GM18858 (cell line): ENCODE results near the gene ATXN1.
"Not testable (repeated sequence)": the region's sequence is repeated elsewhere in the genome, so short reads cannot be mapped to it uniquely, and the experiment has no call there.

ENCODE experiments used
- ATAC-seq: cut with Tn5 transposase; IDR thresholded peaks from one replicate; pipeline ENCODE4 v1.9.1; 2021; ENCODE audit not compliant: unreplicated experiment

The ATXN1 gene

GRCh38 chr6:16404456-16404855 lies 356.8 kb downstream of the ATXN1 start:
- no peak for ATAC-seq

- ATAC-seq: no peak
These were observed 357.4 kb downstream of the ATXN1 start for GRCh38 chr6:16403831-16404230.

GRCh38 chr6:16402581-16402900 lies 358.7 kb downstream of the ATXN1 start:
- ATAC-seq: no peak

- ATAC-seq: no peak
These were observed 361.0 kb downstream of the ATXN1 start for GRCh38 chr6:16400248-16400760.

GRCh38 chr6:16399695-16400094 lies 361.6 kb downstream of the ATXN1 start:
- no peak for ATAC-seq

- ATAC-seq: no peak
These were observed 362.1 kb downstream of the ATXN1 start for GRCh38 chr6:16399158-16399557.

- no peak for ATAC-seq
These were observed 362.7 kb downstream of the ATXN1 start for GRCh38 chr6:16398587-16398986.

GRCh38 chr6:16397623-16398022 lies 363.6 kb downstream of the ATXN1 start:
- ATAC-seq: no peak

GRCh38 chr6:16396497-16397319 lies 364.6 kb downstream of the ATXN1 start:
- no peak for ATAC-seq

GRCh38 chr6:16394632-16395031 lies 366.6 kb downstream of the ATXN1 start:
- no peak for ATAC-seq

GRCh38 chr6:16393326-16393725 lies 367.9 kb downstream of the ATXN1 start:
- ATAC-seq: no peak

- no peak for ATAC-seq
These were observed 369.2 kb downstream of the ATXN1 start for GRCh38 chr6:16392010-16392409.

- no peak for ATAC-seq
These were observed 369.8 kb downstream of the ATXN1 start for GRCh38 chr6:16391451-16391912.

GRCh38 chr6:16390909-16391450 lies 370.3 kb downstream of the ATXN1 start:
- not testable (repeated sequence) for ATAC-seq

- no peak for ATAC-seq
These were observed 371.6 kb downstream of the ATXN1 start for GRCh38 chr6:16389642-16390041.

- ATAC-seq: no peak
These were observed 372.8 kb downstream of the ATXN1 start for GRCh38 chr6:16388488-16388887.

GRCh38 chr6:16386057-16386456 lies 375.2 kb downstream of the ATXN1 start:
- ATAC-seq: no peak

- no peak for ATAC-seq
These were observed 377.6 kb downstream of the ATXN1 start for GRCh38 chr6:16383607-16384206.

- ATAC-seq: not testable (repeated sequence)
These were observed 379.3 kb downstream of the ATXN1 start for GRCh38 chr6:16381968-16382367.

- ATAC-seq: no peak
These were observed 380.9 kb downstream of the ATXN1 start for GRCh38 chr6:16380220-16380809.

GRCh38 chr6:16378360-16378759 lies 382.9 kb downstream of the ATXN1 start:
- not testable (repeated sequence) for ATAC-seq

- ATAC-seq: no peak
These were observed 383.8 kb downstream of the ATXN1 start for GRCh38 chr6:16377470-16377869.
